Measurements from ENCODE around the gene CD80.

The CD80 gene

GRCh38 chr3:119602676-119603075 is 43.3 kb upstream of the CD80 start:
- H3K79me2 ChIP-seq (ENCODE audit: insufficient read depth, low read length) = no peaks in the 10 kb centered on the region
- no peaks in the 10 kb centered on the region for H4K20me1 ChIP-seq (ENCODE audit: insufficient read depth, low read length)
- no peaks in the 10 kb centered on the region for H3K9me2 ChIP-seq (ENCODE audit: low read depth, low read length)
- H3K4me3 ChIP-seq (ENCODE audit: low read depth, low read length, poor library complexity, severe bottlenecking) = no peak overlapping the region
- H2AFZ ChIP-seq (ENCODE audit: low read length) = no peak overlapping the region
- no peak overlapping the region for H3K4me2 ChIP-seq (ENCODE audit: low read length)
- no peak overlapping the region for H3K27ac ChIP-seq (ENCODE audit: low read depth, low read length, poor library complexity, severe bottlenecking)
- H3K36me3 ChIP-seq (ENCODE audit: insufficient read depth, low read length) = no peaks in the 10 kb centered on the region
- H3K4me1 ChIP-seq (ENCODE audit: insufficient read depth, low read length, severe bottlenecking) = no peaks in the 10 kb centered on the region
- no peaks in the 10 kb centered on the region for H3F3A ChIP-seq (ENCODE audit: insufficient read depth, low read length)
- TF ChIP-seq EZH2 (IDR thresholded peaks at IDR 0.05; ENCODE audit: borderline replicate concordance, low read length) = no peak
- TF ChIP-seq, protein P1, sequence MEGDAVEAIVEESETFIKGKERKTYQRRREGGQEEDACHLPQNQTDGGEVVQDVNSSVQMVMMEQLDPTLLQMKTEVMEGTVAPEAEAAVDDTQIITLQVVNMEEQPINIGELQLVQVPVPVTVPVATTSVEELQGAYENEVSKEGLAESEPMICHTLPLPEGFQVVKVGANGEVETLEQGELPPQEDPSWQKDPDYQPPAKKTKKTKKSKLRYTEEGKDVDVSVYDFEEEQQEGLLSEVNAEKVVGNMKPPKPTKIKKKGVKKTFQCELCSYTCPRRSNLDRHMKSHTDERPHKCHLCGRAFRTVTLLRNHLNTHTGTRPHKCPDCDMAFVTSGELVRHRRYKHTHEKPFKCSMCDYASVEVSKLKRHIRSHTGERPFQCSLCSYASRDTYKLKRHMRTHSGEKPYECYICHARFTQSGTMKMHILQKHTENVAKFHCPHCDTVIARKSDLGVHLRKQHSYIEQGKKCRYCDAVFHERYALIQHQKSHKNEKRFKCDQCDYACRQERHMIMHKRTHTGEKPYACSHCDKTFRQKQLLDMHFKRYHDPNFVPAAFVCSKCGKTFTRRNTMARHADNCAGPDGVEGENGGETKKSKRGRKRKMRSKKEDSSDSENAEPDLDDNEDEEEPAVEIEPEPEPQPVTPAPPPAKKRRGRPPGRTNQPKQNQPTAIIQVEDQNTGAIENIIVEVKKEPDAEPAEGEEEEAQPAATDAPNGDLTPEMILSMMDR (IDR thresholded peaks at IDR 0.05; ENCODE audit: low read length) = no peak
- H3K27me3 ChIP-seq (ENCODE audit: insufficient read depth, low read length) = no peaks in the 10 kb centered on the region
- no peak overlapping the region for H3K9ac ChIP-seq (ENCODE audit: low read length)
- no peaks in the 10 kb centered on the region for H3K9me3 ChIP-seq (ENCODE audit: low read length)

DNA sequence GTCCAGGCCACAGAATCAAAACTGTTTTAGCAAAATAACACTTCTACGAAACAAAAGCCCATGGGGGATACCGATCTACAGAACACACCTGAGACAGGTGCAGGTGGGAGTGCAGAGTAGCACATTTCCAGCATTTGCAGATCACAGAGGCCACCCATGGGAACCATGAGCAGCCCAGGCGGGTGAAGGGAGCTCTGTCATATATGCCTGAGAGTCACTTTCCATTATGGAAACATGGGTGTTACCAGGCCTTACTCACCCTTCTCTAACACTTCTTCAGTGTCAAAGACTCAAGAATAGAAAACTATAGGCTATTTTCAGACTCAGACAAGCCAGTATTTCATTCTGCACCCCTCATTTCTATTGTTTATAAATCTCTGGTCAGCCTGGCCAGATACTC is 41.7 kb upstream of the CD80 start:
- no peak overlapping the region for H3K9ac ChIP-seq (ENCODE audit: low read length)
- H3K4me1 ChIP-seq (ENCODE audit: insufficient read depth, low read length, severe bottlenecking) = no peaks in the 10 kb centered on the region
- no peaks in the 10 kb centered on the region for H3K27me3 ChIP-seq (ENCODE audit: insufficient read depth, low read length)
- no peak overlapping the region for H3K27ac ChIP-seq (ENCODE audit: low read depth, low read length, poor library complexity, severe bottlenecking)
- no peaks in the 10 kb centered on the region for H4K20me1 ChIP-seq (ENCODE audit: insufficient read depth, low read length)
- H3K79me2 ChIP-seq (ENCODE audit: insufficient read depth, low read length) = no peaks in the 10 kb centered on the region
- H3K4me2 ChIP-seq (ENCODE audit: low read length) = no peak overlapping the region
- H3K9me3 ChIP-seq (ENCODE audit: low read length) = no peaks in the 10 kb centered on the region
- H3K9me2 ChIP-seq (ENCODE audit: low read depth, low read length) = no peaks in the 10 kb centered on the region
- no peak overlapping the region for H3K4me3 ChIP-seq (ENCODE audit: low read depth, low read length, poor library complexity, severe bottlenecking)
- no peaks in the 10 kb centered on the region for H3K36me3 ChIP-seq (ENCODE audit: insufficient read depth, low read length)
- TF ChIP-seq EZH2 (IDR thresholded peaks at IDR 0.05; ENCODE audit: borderline replicate concordance, low read length) = no peak
- TF ChIP-seq, protein P1 (IDR thresholded peaks at IDR 0.05; ENCODE audit: low read length) = no peak; the same call in 1 of the 2 replicates
- H3F3A ChIP-seq (ENCODE audit: insufficient read depth, low read length) = no peaks in the 10 kb centered on the region
- no peak overlapping the region for H2AFZ ChIP-seq (ENCODE audit: low read length)

DNA sequence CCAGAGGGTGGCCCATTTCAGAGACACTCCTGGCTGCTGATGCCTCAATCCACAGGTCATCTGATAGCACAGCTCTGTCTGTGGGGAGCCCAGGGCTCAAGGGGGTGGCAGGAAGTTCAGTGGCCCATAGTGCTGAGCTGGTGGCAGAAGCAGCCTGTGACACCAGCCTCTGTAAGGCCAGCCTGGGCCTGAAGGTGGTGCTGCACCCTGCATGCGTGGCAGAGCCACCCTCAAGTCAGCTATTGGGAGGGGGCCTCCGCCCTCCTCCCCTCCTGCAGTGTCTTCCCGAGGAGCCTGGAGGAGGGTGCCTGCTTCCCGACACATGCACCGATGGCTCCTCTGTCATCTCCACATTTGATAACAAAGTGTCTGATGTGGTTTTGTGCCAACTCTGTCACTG is 41.3 kb upstream of the CD80 start:
- Histone ChIP-seq H3K4me2 (ENCODE audit: low read length) (no peak overlapping the region), H3K9me2 (ENCODE audit: low read depth, low read length) (no peaks in the 10 kb centered on the region), H2AFZ (ENCODE audit: low read length) (no peak overlapping the region), H3K9ac (ENCODE audit: low read length) (no peak overlapping the region), H3K9me3 (ENCODE audit: low read length) (no peaks in the 10 kb centered on the region), H3K27me3 (ENCODE audit: insufficient read depth, low read length) (no peaks in the 10 kb centered on the region), H3K27ac (ENCODE audit: low read depth, low read length, poor library complexity, severe bottlenecking) (no peak overlapping the region), H3K4me3 (ENCODE audit: low read depth, low read length, poor library complexity, severe bottlenecking) (no peak overlapping the region), H3F3A (ENCODE audit: insufficient read depth, low read length) (no peaks in the 10 kb centered on the region), H3K36me3 (ENCODE audit: insufficient read depth, low read length) (no peaks in the 10 kb centered on the region), H3K79me2 (ENCODE audit: insufficient read depth, low read length) (no peaks in the 10 kb centered on the region), H3K4me1 (ENCODE audit: insufficient read depth, low read length, severe bottlenecking) (no peaks in the 10 kb centered on the region), H4K20me1 (ENCODE audit: insufficient read depth, low read length) (no peaks in the 10 kb centered on the region)
- TF ChIP-seq, protein P1 (IDR thresholded peaks at IDR 0.05; ENCODE audit: low read length) = peak; percentile 70
- no peak for TF ChIP-seq EZH2 (IDR thresholded peaks at IDR 0.05; ENCODE audit: borderline replicate concordance, low read length)

All from OCI-LY1 (cell line).